Fibroblast of skin of scalp (primary cell): ENCODE data around the gene TCP11L2.
"Not testable (repeated sequence)": the region's sequence is repeated elsewhere in the genome, so short reads cannot be mapped to it uniquely, and the experiment has no call there.

ENCODE experiments used
- DNase-seq: peaks from one replicate; pipeline ENCODE4 v3.0.0-alpha.2; 2013

The TCP11L2 gene

GRCh38 chr12:106284358-106285105 lies 18.0 kb upstream of the TCP11L2 start:
- DNase-seq, result no peak

GRCh38 chr12:106285982-106286381 lies 16.6 kb upstream of the TCP11L2 start:
- DNase-seq, result no peak

GRCh38 chr12:106286576-106287162 lies 15.9 kb upstream of the TCP11L2 start:
- DNase-seq, result not testable (repeated sequence)

GRCh38 chr12:106287364-106287763 lies 15.2 kb upstream of the TCP11L2 start:
- no peak for DNase-seq

GRCh38 chr12:106288101-106288493 lies 14.4 kb upstream of the TCP11L2 start:
- peak; percentile 61 for DNase-seq

GRCh38 chr12:106288494-106289195 lies 13.9 kb upstream of the TCP11L2 start:
- DNase-seq, result peak; percentile 96

- peak; percentile 41 for DNase-seq
Observed at GRCh38 chr12:106289196-106289681, 13.3 kb upstream of the TCP11L2 start.

GRCh38 chr12:106290666-106291065 lies 11.9 kb upstream of the TCP11L2 start:
- DNase-seq, result no peak

- no peak for DNase-seq
Observed at GRCh38 chr12:106291342-106291741, 11.2 kb upstream of the TCP11L2 start.

- no peak for DNase-seq
Observed at GRCh38 chr12:106292339-106292738, 10.2 kb upstream of the TCP11L2 start.

- peak; percentile 74 for DNase-seq
Observed at GRCh38 chr12:106296179-106296877, 6.2 kb upstream of the TCP11L2 start.

GRCh38 chr12:106297075-106297474 lies 5.5 kb upstream of the TCP11L2 start:
- no peak for DNase-seq

GRCh38 chr12:106297681-106298080 lies 4.9 kb upstream of the TCP11L2 start:
- no peak for DNase-seq

GRCh38 chr12:106299202-106299774 lies 3.2 kb upstream of the TCP11L2 start:
- DNase-seq, result peak; percentile 65

- no peak for DNase-seq
Observed at GRCh38 chr12:106300761-106301160, 1.8 kb upstream of the TCP11L2 start.

GRCh38 chr12:106301241-106301610 lies 1.3 kb upstream of the TCP11L2 start:
- DNase-seq, result peak; percentile 91

GRCh38 chr12:106301611-106302321 lies 767 bp upstream of the TCP11L2 start:
- peak; percentile 21 for DNase-seq

- peak; percentile 74 for DNase-seq
Observed at GRCh38 chr12:106303202-106303820, 778 bp downstream of the TCP11L2 start.

- no peak for DNase-seq
Observed at GRCh38 chr12:106304001-106304421, 1.5 kb downstream of the TCP11L2 start.

- DNase-seq, result no peak
Observed at GRCh38 chr12:106304797-106305196, 2.3 kb downstream of the TCP11L2 start.

- no peak for DNase-seq
Observed at GRCh38 chr12:106305376-106305775, 2.8 kb downstream of the TCP11L2 start.
